GM19043 (cell line): Measurements from ENCODE around the gene CCL25.

Experiments
- ATAC-seq: cut with Tn5 transposase; IDR thresholded peaks from one replicate; pipeline ENCODE4 v1.9.1; 2021; ENCODE audit warnings: low read depth; ENCODE audit not compliant: unreplicated experiment

Gene CCL25

GRCh38 chr19:8044018-8044417, 8.5 kb upstream of the CCL25 start:
- no peak for ATAC-seq

- no peak for ATAC-seq
These were observed 6.5 kb upstream of the CCL25 start for GRCh38 chr19:8045872-8046568.

GRCh38 chr19:8046569-8047165, 5.9 kb upstream of the CCL25 start:
- no peak for ATAC-seq

DNA sequence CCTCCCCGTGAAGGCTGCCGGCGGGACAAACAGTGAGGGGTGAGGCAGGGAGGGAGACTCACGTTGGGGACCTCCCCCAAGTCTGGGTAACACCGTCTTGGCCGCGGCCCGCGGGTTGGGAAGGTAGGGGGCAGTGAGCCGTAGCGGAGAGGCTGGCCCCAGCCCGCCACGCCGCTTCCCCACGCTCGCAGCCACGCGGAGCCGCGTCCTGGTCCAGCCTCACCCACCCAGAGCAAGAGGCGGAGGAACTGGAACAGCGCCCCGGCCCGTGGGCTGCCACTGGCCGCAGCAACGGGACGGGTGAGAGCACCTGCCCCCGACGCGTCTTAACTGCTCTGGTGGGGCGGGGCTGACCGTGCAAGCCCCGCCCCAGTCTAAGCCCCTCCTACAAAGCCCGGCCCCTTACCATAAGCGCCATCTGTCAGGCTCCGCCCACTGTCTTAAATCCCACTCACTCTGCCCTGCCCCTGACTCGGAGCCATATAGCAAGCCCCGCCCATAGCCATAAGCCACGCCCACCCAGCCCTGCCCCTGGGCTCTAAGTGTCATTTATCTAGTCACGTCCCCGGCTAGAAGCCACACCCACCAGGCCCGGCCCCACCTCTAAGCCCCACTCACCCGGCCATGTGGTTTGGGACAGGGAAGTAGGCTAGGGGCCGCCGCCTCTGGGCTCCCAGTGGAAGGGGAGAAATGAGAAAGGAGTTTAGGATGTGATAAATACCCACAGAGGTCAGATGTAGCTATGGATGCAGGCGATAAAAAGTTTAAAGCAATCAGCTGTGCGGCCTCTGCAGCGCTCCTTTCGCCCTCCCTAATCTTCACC, 2.1 kb upstream of the CCL25 start:
- peak; percentile 73 for ATAC-seq

- ATAC-seq = no peak
These were observed 1.6 kb downstream of the CCL25 start for GRCh38 chr19:8054169-8054568.

DNA sequence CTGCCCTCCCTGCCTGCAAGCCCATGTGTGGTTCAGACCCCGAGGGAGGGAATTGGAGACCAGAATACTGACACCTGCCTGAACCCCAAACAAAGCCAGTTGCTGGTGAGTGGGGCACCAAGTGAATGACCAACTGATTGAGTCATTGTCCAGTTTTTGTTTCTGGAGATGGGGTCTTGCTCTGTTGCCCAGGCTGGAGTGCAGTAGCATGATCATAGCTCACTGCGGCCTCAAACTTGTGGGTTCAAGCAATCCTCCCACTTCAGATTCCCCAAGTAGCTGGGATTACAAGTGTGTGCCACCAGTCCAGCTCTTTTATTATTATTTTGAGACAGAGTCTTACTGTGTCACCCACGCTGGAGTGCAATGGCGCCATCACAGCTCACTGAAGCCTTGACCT, 4.0 kb downstream of the CCL25 start:
- ATAC-seq = no peak

- no peak for ATAC-seq
These were observed 5.1 kb downstream of the CCL25 start for GRCh38 chr19:8057545-8058270.

GRCh38 chr19:8064911-8065874, 12.6 kb downstream of the CCL25 start:
- no peak for ATAC-seq

DNA sequence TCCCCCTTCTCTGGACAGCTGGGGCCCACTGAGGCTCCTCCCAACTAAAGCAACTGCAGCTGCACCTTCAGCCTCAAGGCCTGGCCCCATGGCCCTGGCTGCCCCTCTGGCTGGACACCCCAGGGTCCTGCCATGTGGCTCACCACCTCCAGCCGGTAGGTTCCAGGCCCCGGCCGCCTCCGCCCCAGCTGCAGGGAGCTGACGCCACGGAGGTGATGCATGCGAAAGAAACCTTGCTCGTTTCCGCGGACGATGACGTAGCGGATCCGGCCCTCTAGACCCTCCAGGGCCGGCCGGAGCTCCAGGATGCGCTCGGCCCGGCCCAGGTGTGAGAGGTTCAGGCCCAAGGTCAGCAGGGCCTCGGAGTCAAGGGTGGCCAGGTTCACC, 13.3 kb downstream of the CCL25 start:
- no peak for ATAC-seq

DNA sequence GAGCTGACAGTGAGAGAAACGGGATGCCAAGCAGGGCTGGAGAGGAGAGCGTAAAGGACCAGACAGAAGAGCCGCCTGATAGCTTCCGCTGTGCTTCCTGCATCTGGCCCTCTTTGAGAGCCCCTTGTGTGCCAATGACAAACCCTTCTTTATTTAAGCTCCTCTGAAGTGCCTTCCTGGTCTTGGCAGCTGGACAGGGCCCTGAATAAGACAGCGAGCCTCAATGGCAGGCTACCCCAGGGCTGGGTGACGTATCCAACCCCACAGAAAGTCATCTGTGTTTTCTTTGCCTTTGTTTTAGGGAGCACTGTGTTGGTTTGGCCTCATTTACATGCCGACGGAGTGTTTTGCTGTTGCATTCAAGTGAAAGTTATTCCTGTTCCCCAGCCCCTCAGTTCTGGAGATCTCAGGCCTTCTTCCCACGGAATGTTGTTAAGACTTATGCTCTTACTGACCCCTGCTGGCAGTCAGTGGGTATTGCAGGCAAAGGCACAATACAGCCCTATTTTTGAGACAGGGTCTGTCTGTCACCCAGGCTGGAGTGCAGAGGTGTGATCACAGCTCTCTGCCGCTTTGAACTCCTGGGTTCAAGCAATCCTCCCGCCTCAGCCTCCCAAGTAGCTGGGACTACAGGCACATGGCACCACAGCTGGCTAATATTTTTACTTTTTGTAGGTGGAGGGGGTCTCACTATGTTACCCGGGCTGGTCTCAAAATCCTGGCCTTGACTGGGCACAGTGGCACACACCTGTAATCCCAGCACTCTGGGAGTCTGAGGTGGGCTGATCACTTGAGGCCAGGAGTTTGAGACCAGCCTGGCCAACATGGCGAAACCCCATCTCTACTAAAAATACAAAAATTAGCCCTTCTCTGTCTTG, 16.8 kb downstream of the CCL25 start:
- ATAC-seq = no peak

DNA sequence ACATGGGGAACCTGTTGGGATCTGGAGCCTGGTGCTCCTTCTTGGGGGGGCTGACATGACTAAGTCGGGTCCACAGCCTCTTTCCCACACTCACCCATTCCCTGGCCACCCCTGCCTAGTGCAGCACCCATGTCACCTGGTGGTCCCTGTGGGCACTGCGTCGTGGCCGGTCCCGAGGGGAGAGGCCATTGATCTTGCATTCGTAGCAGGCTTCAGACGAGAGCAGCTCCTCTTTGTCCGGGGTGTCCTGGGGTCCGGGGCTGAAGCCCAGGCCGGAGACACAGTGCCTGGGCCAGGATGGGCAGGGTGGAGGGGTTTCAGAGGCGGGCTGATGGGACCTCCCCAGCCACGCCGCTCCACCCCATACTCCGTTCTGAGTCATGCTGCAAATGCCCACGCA, 19.4 kb downstream of the CCL25 start:
- no peak for ATAC-seq

GRCh38 chr19:8074501-8074900, 21.9 kb downstream of the CCL25 start:
- ATAC-seq = no peak

DNA sequence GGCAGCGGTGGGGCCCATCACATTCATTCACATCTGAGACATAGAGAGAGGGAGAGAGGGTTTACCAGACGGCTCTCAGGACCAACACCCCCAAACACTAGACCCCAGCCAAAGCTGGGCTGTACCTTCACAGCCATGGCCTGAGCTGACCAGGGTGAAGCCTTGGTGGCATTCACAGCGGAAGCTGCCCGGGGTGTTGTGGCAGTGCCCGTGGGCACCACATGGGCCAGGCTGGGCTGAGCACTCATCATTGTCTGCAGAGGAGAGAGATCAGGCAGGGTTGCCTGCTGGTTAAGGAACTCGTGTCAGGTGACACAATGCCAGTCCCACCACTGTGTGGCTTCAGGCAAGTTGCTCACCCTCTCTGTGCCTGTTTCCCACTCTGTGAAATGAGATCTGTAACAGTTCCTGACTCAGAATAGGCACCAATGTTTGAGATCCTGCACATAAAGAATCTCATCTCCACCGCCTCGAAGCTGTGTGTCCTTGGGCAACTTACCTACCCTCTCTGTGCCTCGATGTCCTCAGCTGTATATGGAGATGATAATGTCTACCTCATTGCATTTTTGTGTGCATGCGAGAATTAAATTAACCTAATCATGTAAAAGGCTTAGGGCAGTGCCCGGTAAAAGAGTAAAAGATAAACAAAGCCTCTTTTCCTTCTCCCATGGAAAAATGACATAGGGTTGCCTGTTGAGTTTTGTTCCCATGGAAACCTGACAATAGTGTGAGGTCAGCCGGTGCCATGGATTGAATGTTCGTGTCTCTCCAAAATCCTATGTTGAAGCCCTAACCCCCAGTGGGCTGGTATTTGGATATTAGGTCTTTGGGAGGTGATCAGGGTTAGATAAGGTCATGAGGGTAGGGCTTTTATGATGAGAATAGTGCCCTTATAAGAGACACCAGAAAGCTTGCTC, 22.9 kb downstream of the CCL25 start:
- no peak for ATAC-seq

GRCh38 chr19:8079988-8080387, 27.4 kb downstream of the CCL25 start:
- ATAC-seq = no peak

GRCh38 chr19:8080832-8081231, 28.3 kb downstream of the CCL25 start:
- ATAC-seq = no peak

DNA sequence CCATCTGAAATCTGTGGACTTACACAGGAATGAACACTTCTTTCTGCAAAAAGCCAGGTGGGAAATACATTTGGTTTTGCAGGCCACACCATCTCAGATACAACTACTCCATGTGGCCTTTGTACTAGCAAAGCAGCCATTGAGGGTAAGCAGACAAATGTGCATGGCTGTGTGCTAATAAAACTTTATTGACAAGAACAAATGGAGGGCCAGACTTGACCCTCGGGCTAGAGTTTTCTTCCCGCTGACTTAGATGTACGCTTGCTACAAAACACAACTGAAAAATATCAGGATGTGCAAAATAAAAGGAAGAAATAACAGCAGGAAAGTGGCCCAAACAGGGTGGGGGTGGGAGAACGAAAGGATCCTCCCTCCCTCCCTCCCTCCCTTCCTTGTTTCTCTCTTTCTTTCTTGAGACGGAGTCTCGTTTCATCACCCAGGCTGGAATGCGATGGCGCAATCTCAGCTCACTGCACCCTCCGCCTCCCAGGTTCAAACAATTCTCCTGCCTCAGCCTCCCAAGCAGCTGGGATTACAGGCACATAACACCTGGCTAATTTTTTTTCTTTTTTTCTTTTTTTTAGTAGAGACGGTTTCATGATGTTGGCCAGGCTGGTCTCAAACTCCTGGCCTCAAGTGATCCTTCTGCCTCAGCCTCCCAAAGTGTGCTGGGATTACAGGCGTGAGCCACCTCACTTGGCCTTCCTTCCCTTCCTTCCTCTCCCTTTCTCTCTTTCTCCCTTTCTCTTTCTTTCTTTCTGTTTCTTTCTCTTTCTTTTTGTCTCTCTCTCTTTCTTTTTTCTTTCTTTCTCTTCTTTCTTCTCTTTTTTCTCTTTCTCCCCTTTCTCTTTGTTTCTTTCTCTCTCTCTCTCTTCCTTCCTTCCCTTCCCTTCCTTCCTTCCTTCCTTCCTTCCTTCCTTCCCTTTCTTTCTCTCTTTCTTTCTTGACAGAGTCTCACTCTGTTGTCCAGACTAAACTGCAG, 29.3 kb downstream of the CCL25 start:
- ATAC-seq = no peak

DNA sequence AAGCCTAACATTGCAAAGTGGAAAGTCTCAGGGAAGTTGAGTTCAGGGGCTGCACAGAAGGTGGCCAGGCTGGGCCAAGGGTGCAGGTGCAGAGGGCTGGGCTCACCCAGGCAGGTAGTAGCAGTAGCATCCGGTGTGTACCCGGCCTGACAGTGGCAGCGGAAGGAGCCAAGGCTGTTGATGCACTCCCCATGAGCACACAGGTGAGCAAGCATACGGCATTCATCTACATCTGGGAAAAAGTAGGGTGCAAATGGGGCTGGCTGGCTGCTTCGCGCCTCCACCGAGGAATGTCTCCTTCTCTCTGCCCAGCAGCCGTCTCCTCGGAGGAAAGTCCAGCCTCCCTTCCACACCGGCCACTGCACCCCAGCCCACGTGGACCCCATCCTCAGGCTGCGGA, 30.6 kb downstream of the CCL25 start:
- no peak for ATAC-seq
